IMR-90 (cell line): ENCODE measurements around the gene SAFB2.

Experiments
- BHLHE40 ChIP-seq: fragments of 150-350 bp; IDR thresholded peaks from 2 replicates; pipeline ENCODE4 v1.6.1; 2016; ENCODE audit warnings: mild to moderate bottlenecking, low read depth, low read length
- CEBPB ChIP-seq: IDR thresholded peaks from 2 replicates; pipeline ENCODE4 v1.6.1; 2012; ENCODE audit warnings: low read depth, low read length, improper control_type of control experiment
- CHD1 ChIP-seq: IDR thresholded peaks from 2 replicates; pipeline ENCODE4 v1.6.1; 2012; ENCODE audit warnings: low read depth, low read length, improper control_type of control experiment
- CTCF ChIP-seq: conservative IDR thresholded peaks from 2 replicates; pipeline ENCODE4 v1.5.1; 2012; ENCODE audit warnings: mild to moderate bottlenecking, low read depth, low read length, improper control_type of control experiment
- FOS ChIP-seq: fragments of 150-350 bp; IDR thresholded peaks from 2 replicates; pipeline ENCODE4 v1.6.1; 2016; ENCODE audit warnings: low read depth, low read length
- MAFK ChIP-seq: IDR thresholded peaks from 2 replicates; pipeline ENCODE4 v1.6.1; 2012; ENCODE audit warnings: low read depth, low read length, improper control_type of control experiment
- MAZ ChIP-seq: IDR thresholded peaks from 2 replicates; pipeline ENCODE4 v1.6.1; 2012; ENCODE audit warnings: low read depth, mild to moderate bottlenecking, low read length, improper control_type of control experiment, moderate library complexity, borderline replicate concordance
- MXI1 ChIP-seq: IDR thresholded peaks from 2 replicates; pipeline ENCODE4 v1.6.1; 2012; ENCODE audit warnings: low read depth, mild to moderate bottlenecking, low read length, moderate library complexity, borderline replicate concordance
- POLR2A ChIP-seq: IDR thresholded peaks from 2 replicates; pipeline ENCODE4 v1.6.1; 2012; ENCODE audit warnings: mild to moderate bottlenecking, low read depth, low read length
- RAD21 ChIP-seq: IDR thresholded peaks from 2 replicates; pipeline ENCODE4 v1.6.1; 2012; ENCODE audit warnings: low read length, improper control_type of control experiment
- RCOR1 ChIP-seq: IDR thresholded peaks from 2 replicates; pipeline ENCODE4 v1.6.1; 2012; ENCODE audit warnings: mild to moderate bottlenecking, low read length, improper control_type of control experiment; ENCODE audit not compliant: insufficient replicate concordance
- RFX5 ChIP-seq: IDR thresholded peaks from 2 replicates; pipeline ENCODE4 v1.8.0; 2012; ENCODE audit warnings: low read depth, mild to moderate bottlenecking, low read length, moderate library complexity
- SMC3 ChIP-seq: fragments of 150-350 bp; IDR thresholded peaks from 2 replicates; pipeline ENCODE4 v1.6.1; 2016; ENCODE audit warnings: low read depth, mild to moderate bottlenecking, antibody characterized with exemption, low read length, moderate library complexity
- USF2 ChIP-seq: fragments of 150-350 bp; IDR thresholded peaks from 2 replicates; pipeline ENCODE4 v1.6.1; 2017; ENCODE audit warnings: mild to moderate bottlenecking, antibody characterized with exemption, low read length, low read depth

DNA sequence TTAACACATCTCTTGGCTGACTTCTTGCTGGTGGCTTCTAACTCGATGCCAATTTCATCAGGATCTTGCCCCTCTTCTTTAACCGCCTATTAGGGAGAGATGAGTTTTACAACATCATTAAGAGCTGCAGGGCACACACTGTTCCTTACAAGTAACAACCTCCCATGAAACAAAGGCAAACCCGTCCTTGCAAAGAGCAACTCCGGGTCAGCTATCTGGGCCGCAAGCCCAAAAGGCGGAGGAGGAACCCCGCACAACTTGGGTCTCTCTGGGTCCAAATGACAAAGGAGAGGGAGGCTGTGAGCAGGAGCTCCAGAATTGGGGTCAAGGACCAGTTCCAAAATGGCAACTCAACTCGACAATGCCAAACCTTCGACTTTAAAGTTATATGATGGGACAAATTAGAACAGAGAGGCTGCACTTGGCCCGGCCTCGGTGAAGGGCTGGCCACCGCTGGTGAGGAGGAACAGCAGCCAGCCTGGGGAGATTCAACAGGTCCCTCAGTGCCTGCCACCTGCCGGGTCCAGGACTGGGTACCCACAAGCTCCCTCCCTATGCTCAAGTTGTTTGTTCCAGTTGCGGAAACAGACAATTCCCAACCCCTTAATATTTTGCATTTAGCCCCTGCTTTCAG is 1.1 kb downstream of the SAFB2 start:
- no peak for TF ChIP-seq CTCF
- TF ChIP-seq POLR2A: no peak
- no peak for TF ChIP-seq RAD21
- TF ChIP-seq FOS: no peak
- TF ChIP-seq CEBPB: no peak
- no peak for TF ChIP-seq MAFK
- no peak for TF ChIP-seq SMC3
- TF ChIP-seq USF2: no peak
- no peak for TF ChIP-seq CHD1
- TF ChIP-seq MAZ: no peak
- no peak for TF ChIP-seq RCOR1
- no peak for TF ChIP-seq BHLHE40
- no peak for TF ChIP-seq MXI1
- TF ChIP-seq RFX5: no peak
